Amniotic stem cell (primary cell): ENCODE results near the gene CRKL.
"Not testable (repeated sequence)": the region's sequence is repeated elsewhere in the genome, so short reads cannot be mapped to it uniquely, and the experiment has no call there.

Experiments used
- DNase-seq: peaks from one replicate; lab custom pipeline; 2025; lab: John Stamatoyannopoulos, UW

The CRKL gene

GRCh38 chr22:20967697-20968211 lies 50.5 kb downstream of the CRKL start:
- no peak for DNase-seq

GRCh38 chr22:20968281-20968977 lies 51.2 kb downstream of the CRKL start:
- no peak for DNase-seq

- DNase-seq, result no peak
These were observed 53.9 kb downstream of the CRKL start for GRCh38 chr22:20970939-20971657.

- DNase-seq, result not testable (repeated sequence)
These were observed 54.9 kb downstream of the CRKL start for GRCh38 chr22:20972014-20972694.

- no peak for DNase-seq
These were observed 55.8 kb downstream of the CRKL start for GRCh38 chr22:20972933-20973577.

GRCh38 chr22:20973634-20974286 lies 56.6 kb downstream of the CRKL start:
- DNase-seq, result no peak

- DNase-seq, result no peak
These were observed 57.2 kb downstream of the CRKL start for GRCh38 chr22:20974336-20974955.

GRCh38 chr22:20975541-20976290 lies 58.5 kb downstream of the CRKL start:
- DNase-seq, result no peak

- no peak for DNase-seq
These were observed 59.2 kb downstream of the CRKL start for GRCh38 chr22:20976291-20976877.

- no peak for DNase-seq
These were observed 59.8 kb downstream of the CRKL start for GRCh38 chr22:20977019-20977418.

- no peak for DNase-seq
These were observed 60.4 kb downstream of the CRKL start for GRCh38 chr22:20977516-20978170.

- DNase-seq, result no peak
These were observed 61.2 kb downstream of the CRKL start for GRCh38 chr22:20978419-20978818.

GRCh38 chr22:20979243-20979809 lies 62.1 kb downstream of the CRKL start:
- DNase-seq, result no peak

GRCh38 chr22:20979940-20980453 lies 62.8 kb downstream of the CRKL start:
- no peak for DNase-seq

GRCh38 chr22:20980523-20980922 lies 63.3 kb downstream of the CRKL start:
- no peak for DNase-seq

GRCh38 chr22:20980938-20981722 lies 63.9 kb downstream of the CRKL start:
- no peak for DNase-seq

GRCh38 chr22:20981787-20982562 lies 64.8 kb downstream of the CRKL start, which contains the start of gene LZTR1:
Gene LZTR1 (plus strand): TSS chr22:20982297. CDS start chr22:20982372, 75 bp downstream.
- peak; percentile 88 for DNase-seq
